Epithelial cell of prostate (primary cell): ENCODE results near the gene ST7.

Experiments
- DNase-seq: peaks from one replicate; pipeline ENCODE4 v3.0.0-alpha.2; 2011; ENCODE audit warnings: low read depth, low spot score
- H3K27ac ChIP-seq: fragments of 450-650 bp; 2 replicates; pipeline ENCODE4 v1.5.1; 2017; ENCODE audit warnings: mild to moderate bottlenecking

Gene ST7

DNA sequence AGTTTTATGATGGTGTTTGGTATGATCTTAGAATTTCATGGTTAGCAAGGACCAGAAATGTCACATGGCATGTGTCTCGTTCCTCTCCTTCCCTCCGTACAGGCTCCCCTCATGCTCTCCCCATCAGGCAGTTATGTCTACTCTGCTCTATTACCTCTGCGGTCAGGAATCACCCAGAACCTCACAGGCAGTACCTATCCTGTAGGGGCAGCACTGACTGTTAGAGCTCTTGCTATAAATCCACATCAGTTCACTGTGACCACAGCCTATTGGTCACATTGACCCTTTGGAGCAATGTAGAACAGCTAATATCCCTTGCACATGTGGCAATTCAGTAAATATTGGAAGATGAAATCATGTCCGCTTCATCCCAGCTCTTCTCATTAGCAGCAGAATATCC, 217.8 kb downstream of the ST7 start:
- no peak overlapping the region for H3K27ac ChIP-seq
- DNase-seq = no peak

GRCh38 chr7:117172283-117172682, 219.0 kb downstream of the ST7 start:
- no peak overlapping the region for H3K27ac ChIP-seq
- no peak for DNase-seq

GRCh38 chr7:117173035-117173770, 219.9 kb downstream of the ST7 start:
- no peak for DNase-seq
- no peak overlapping the region for H3K27ac ChIP-seq

- H3K27ac ChIP-seq = no peak overlapping the region
- no peak for DNase-seq
Measured at GRCh38 chr7:117176206-117176605, 222.9 kb downstream of the ST7 start.

GRCh38 chr7:117178600-117178999, 225.3 kb downstream of the ST7 start:
- no peak for DNase-seq
- H3K27ac ChIP-seq = no peak overlapping the region

DNA sequence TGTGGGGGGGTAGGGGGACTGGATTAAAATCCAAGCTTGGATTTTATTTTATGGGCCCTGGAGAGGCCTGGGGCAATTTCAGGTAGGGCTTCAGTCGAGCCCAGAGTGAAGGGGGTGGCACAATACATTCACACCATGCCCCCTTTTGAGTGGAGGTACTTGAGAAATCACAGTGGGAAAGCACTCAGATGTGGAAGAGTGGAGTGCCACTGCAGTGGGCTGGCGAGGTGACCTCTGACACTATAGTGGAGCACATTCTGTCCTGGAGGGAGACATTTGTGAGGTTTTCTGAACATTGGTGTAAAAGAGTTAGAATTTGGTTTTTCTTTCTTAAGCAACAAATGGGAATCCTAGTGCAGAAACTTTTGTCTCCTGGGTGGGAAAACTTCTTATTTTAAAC, 226.4 kb downstream of the ST7 start:
- H3K27ac ChIP-seq = no peak overlapping the region
- DNase-seq = no peak

DNA sequence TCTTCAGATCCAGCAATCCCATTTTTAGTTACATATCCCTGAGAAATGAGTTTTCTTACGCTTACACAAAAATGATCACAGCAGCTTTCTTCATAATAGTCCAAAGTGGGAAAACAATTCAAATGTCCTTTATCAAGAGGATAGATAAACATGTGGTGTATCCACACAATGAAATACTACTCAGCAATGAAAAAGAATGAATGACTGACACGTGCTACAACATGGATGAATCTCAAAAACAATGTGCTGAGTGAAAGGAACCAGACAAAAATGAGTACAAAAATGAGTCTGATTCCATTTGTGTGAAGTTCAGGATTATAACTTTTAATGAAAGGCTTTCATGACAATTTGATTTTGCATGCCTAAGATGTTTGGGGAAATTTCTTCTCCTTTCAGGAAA, 230.4 kb downstream of the ST7 start:
- no peak overlapping the region for H3K27ac ChIP-seq
- DNase-seq = no peak

DNA sequence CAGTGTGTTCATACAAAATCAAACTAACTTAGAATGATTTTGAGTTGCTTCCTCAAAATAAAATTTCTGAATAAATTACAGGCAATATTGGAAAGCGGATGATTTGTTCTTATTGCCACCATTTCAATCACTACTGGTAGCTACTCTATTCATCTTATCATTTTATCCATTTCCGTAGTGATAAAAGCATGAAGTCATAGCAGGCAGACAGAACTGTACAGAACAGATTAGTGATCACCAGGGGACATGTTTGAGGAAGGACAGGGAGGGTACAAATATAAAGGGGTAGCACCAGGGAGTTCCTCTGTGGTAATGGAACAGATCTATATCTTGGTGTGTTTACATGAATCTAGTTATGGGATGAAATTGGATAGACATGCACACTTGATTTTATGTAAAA, 231.1 kb downstream of the ST7 start:
- no peak for DNase-seq
- H3K27ac ChIP-seq = no peak overlapping the region

- DNase-seq = no peak
- no peak overlapping the region for H3K27ac ChIP-seq
Measured at GRCh38 chr7:117185124-117185523, 231.8 kb downstream of the ST7 start.

- no peak overlapping the region for H3K27ac ChIP-seq
- no peak for DNase-seq
Measured at GRCh38 chr7:117186218-117187010, 233.1 kb downstream of the ST7 start.

DNA sequence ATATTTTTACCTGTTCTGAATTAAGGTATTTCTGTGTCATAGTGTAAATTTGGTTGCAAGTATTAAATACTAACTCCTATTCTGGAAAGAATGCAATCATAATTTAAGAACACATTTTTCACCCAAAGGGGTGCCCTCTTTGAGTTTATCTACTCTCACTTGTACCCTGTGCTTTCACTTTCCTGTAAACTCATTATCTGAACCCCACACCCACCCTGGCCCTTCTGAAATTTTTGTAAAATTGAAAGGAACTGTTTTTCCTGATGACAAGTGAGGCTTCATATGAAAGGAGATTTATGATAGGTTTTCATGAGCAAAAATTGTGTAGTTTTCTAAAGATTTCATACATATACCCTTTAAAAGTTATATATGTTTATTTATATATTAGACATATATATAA, 235.1 kb downstream of the ST7 start:
- no peak for DNase-seq

DNA sequence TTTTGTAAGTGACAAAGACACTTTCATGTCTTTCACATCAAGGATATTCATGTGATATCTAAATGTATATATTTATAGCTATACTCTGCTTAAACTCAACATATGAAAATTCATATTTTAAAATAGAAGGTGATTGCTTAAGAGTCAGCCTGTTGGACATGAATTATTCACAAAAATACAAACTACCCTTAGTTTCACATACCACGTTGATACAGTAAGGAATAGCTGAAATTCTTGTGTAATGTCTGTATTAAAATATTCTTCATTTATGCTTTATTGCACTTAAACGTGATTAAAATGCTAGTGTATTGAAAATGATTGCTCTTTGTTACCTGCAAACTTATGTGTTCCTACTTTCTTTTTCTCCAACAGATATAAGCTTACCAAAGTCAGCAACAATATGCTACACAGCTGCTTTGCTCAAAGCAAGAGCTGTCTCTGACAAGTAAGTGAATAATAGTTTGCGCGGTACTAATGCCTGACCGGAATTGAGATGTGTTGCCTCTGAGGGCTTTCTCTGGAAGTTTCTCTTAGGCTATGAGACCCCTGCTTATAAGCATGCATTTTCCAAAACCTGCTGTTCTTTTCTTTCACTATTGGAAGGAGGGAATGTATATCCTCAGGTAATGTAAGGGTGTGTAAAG, 235.8 kb downstream of the ST7 start:
- no peak overlapping the region for H3K27ac ChIP-seq
- no peak for DNase-seq

More for the DNA sequence above, 235.1 kb downstream of the ST7 start:
- H3K27ac ChIP-seq = no peak overlapping the region

- H3K27ac ChIP-seq = no peak overlapping the region
- DNase-seq = no peak
Measured at GRCh38 chr7:117190104-117190503, 236.8 kb downstream of the ST7 start.

DNA sequence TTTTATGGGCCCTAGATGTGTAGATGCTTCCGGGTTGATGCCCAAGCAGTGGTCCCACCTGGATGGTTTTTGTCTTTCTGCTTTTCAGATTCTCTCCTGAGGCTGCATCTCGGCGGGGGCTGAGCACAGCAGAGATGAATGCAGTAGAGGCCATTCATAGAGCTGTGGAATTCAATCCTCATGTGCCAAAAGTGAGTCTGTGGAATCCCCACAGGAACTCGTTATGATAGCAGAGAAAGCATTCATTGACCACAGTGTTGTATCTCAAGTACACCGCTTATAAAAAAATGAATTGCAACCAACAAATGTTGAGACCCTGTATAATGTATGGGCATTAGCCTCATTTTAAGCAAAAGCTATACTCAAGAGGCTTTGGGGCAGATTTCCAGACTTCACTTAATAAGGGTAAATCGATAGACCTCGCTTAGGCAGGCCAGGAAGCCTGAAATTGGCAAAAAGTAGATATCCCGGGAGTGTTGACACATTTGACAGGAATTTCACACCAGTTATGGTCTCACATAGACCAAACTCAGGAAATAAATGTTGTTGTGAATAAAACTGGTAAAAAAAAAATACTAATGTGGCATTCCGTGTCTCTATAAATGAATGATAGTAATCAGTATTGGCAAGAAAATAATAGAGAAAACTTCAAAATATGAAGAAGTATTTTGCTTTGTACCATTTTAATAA, 237.6 kb downstream of the ST7 start:
- H3K27ac ChIP-seq = no peak overlapping the region
- no peak for DNase-seq

DNA sequence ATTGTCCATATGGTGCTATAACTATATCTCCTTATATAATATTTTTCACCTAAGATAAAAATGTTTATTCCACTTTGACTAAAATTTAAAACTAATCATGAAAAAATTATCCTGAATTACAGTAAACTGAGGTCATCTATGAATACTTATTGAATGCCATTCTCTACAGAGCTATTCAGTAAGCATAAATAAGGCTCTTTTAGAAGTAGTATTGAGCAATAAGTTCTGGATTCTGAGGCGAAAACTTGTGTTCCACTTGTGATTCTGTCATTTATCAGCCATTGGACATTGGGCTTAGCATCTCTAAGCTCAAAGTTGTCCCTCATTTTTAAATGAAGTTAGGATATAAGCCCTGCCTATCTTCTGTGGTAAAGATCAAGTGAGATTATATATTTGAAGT, 238.8 kb downstream of the ST7 start:
- no peak overlapping the region for H3K27ac ChIP-seq
- DNase-seq = no peak

DNA sequence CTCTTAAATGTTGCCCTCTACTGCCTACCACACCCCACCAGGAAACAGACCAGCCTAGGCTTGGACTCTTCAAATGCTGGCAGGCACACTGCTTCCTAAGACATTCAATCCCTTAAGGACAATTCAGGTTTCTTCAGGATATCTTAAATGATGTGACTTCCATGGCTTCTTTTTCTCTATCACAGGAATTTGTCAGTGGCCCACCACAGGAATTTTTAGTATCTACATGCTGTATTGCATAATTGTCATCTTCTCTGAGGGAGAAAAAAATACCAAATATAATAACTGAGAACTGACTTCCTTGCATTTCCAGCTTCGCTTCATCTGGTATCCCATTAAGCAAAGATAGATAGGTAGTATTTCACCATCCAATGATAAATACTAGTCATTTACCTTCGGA, 240.3 kb downstream of the ST7 start:
- DNase-seq = no peak
- no peak overlapping the region for H3K27ac ChIP-seq

DNA sequence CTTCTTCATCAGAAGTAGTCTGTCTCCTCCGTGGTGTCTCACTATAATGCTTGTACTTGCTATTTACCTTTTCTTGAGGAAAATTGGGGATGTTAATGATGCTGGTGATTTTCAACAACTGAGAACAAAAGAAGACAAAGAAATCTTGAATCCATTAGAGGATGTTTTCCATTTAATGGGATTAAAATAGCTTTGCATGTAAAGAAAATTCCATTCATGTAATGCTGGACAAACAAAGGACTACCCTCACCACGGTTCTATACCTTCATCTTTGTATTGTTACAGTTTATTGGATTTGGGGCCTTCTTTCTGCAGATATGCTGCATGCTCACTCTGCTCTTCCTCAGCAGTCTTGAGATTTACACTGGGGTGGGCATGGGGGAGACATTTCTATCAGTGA, 241.1 kb downstream of the ST7 start:
- DNase-seq = no peak
- H3K27ac ChIP-seq = no peak overlapping the region

DNA sequence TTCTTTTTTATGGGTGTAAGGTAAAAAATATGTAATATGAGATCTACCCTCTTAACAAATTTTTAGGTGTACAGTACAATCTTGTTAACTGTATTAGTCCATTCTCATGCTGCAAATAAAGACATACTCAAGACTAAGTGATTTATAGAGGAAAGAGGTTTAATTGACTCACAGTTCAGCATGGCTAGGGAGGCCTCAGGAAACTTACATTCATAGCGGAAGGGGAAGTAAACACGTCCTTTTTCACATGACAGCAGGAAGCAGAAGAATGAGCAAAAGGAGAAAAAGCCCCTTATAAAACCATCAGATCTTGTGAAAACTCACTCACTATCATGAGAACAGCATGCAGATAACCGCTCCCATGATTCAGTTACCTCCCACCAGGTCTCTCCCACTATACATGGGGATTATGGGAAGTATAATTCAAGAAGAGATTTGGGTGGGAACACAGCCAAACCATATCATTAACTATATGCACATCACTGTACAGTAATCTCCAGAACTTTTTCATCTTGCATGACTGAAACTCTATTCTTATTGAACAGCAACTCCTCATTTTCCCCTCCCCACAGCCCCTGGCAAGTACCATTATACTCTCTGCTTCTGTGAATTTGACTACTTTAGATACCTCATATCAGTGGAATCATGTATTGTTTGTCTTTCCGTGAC, 242.2 kb downstream of the ST7 start:
- no peak for DNase-seq

DNA sequence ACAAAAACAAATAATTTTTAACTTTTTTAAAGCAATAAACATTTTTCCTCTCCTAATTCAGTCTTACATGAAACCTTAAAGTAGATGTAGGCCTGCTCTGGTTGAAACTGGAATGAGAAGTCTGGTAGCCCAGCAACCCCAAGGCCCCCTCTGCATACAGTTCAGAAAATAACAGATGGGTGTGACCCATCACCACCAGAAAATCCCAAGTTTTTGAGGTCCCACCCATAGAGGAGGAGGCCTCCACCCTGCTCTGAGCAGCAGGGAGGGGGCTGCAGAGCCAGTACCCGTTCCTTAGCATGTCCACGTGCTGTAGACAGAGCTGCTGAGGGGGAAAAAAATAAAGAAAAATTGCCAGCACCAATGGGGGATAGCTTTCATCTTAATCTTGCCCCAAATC, 246.8 kb downstream of the ST7 start:
- no peak for DNase-seq
- H3K27ac ChIP-seq = no peak overlapping the region

More for the DNA sequence above, 242.2 kb downstream of the ST7 start:
- H3K27ac ChIP-seq = no peak overlapping the region

- DNase-seq = no peak
- H3K27ac ChIP-seq = no peak overlapping the region
Measured at GRCh38 chr7:117200786-117201458, 247.6 kb downstream of the ST7 start.
